ENCODE data around the gene CDC25B.
"Not testable (repeated sequence)": the region's sequence is repeated elsewhere in the genome, so short reads cannot be mapped to it uniquely, and the experiment has no call there.

CDC25B gene

DNA sequence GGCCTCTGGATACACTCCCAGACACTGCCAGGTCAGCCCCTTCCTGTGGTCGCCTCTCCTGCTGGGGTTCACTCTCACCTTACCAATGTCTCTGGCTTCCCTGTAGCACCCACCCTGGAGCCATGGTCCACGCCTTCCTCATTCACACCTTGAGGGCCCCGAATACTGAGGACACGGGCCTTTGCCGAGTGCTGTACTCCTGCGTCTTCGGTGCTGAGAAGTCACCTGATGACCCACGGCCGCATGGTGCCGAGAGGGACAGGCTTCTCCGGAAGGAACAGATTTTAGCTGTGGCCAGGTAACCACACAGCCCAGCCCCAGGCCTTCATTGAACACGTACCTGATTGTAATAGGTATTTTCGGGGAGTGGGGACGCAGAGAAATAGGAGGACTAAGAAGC, 25.9 kb downstream of the CDC25B start:
- H3K9me3 Mint-ChIP-seq = no peaks in the 10 kb centered on the region
- DNase-seq = no peak
- no peaks in the 10 kb centered on the region for H3K27me3 Mint-ChIP-seq
- peak overlapping the region; percentile 98 to 99 for H3K27ac Mint-ChIP-seq
- peaks cover 29 to 45% of the 10 kb centered on the region in 2 donors for H3K4me1 Mint-ChIP-seq (ENCODE audit: low read depth in 2 of 2)
- ATAC-seq (replicated peaks) = no peak
- H3K4me3 Mint-ChIP-seq = peak overlapping the region; percentile 88 to 91
- peaks cover 30% of the 10 kb centered on the region for H3K36me3 Mint-ChIP-seq (ENCODE audit: insufficient read depth)

GRCh38 chr20:3823881-3824280, 27.8 kb downstream of the CDC25B start:
- H3K9me3 Mint-ChIP-seq = no peaks in the 10 kb centered on the region
- no peak overlapping the region for H3K4me3 Mint-ChIP-seq
- no peak for DNase-seq
- no peak for ATAC-seq (replicated peaks)
- peak overlapping the region in 1 of 2 donors; percentile 38 for H3K27ac Mint-ChIP-seq
- H3K4me1 Mint-ChIP-seq (ENCODE audit: low read depth in 2 of 2) = peaks cover 19 to 32% of the 10 kb centered on the region in 2 donors
- no peaks in the 10 kb centered on the region for H3K27me3 Mint-ChIP-seq
- peaks cover 31% of the 10 kb centered on the region for H3K36me3 Mint-ChIP-seq (ENCODE audit: insufficient read depth)

GRCh38 chr20:3825526-3825925, 29.4 kb downstream of the CDC25B start:
- Mint-ChIP-seq H3K27me3 (no peaks in the 10 kb centered on the region), H3K36me3 (ENCODE audit: insufficient read depth) (peaks cover 28% of the 10 kb centered on the region), H3K4me3 (no peak overlapping the region), H3K4me1 (ENCODE audit: low read depth in 2 of 2) (peaks cover 11 to 21% of the 10 kb centered on the region in 2 donors), H3K27ac (no peak overlapping the region), H3K9me3 (no peaks in the 10 kb centered on the region)
- DNase-seq (no peak), ATAC-seq (replicated peaks) (no peak)

DNA sequence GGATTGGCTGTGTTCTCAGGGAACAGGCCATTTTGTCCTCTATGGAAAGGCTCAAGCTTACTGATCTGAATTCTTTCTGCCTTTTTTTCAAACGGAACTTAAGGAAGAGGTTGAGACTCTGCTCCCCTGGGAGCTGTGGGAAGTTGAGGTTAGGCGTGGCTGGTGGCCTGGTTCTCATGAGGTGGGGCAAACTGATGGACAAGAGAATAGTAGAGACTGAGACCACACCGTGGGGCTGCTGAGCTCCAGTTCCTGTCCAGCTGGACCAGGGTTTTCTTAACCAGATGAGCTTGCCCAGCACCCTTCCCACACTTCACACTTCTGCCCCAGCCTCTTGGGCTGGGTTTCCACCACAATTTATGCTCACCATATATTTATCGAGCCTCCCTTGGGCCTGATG, 30.3 kb downstream of the CDC25B start:
- Mint-ChIP-seq H3K27me3 (no peaks in the 10 kb centered on the region), H3K4me3 (no peak overlapping the region), H3K27ac (peak overlapping the region in 1 of 2 donors; percentile 53), H3K36me3 (ENCODE audit: insufficient read depth) (peaks cover 21% of the 10 kb centered on the region), H3K4me1 (ENCODE audit: low read depth in 2 of 2) (peaks cover 8 to 14% of the 10 kb centered on the region in 2 donors), H3K9me3 (no peaks in the 10 kb centered on the region)
- DNase-seq (no peak), ATAC-seq (replicated peaks) (no peak)

DNA sequence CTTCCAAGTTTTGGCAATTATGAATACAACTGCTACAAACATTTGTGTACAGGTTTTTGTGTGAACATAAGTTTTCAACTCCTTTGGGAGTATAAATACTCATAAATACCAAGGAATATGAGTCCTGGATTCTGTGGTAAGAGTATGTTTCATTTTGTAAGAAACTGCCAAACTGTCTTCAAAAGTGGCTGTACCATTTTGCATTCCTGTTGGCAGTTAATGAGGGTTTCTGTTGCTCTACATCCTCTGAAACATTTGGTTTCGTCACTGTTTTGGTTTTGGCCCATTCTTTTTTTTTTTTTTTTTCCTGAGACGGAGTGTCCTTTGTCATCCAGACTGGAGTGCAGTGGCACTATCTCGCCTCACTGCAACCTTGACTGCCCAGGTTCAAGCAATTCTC, 32.7 kb downstream of the CDC25B start:
- Mint-ChIP-seq H3K36me3 (ENCODE audit: insufficient read depth) (peaks cover 9% of the 10 kb centered on the region), H3K27me3 (no peaks in the 10 kb centered on the region), H3K9me3 (no peaks in the 10 kb centered on the region), H3K4me3 (no peak overlapping the region), H3K27ac (peak overlapping the region in 1 of 2 donors; percentile 15), H3K4me1 (ENCODE audit: low read depth in 2 of 2) (peaks cover 0 to 7% of the 10 kb centered on the region in 2 donors)
- no peak for ATAC-seq (replicated peaks)
- no peak for DNase-seq

- ATAC-seq (replicated peaks); DNase-seq; H3K27me3 Mint-ChIP-seq; H3K4me3 Mint-ChIP-seq; H3K36me3 Mint-ChIP-seq (ENCODE audit: insufficient read depth); H3K4me1 Mint-ChIP-seq (ENCODE audit: low read depth in 2 of 2); H3K27ac Mint-ChIP-seq; H3K9me3 Mint-ChIP-seq: not testable (repeated sequence)
These were observed 33.8 kb downstream of the CDC25B start for GRCh38 chr20:3829891-3830290.

DNA sequence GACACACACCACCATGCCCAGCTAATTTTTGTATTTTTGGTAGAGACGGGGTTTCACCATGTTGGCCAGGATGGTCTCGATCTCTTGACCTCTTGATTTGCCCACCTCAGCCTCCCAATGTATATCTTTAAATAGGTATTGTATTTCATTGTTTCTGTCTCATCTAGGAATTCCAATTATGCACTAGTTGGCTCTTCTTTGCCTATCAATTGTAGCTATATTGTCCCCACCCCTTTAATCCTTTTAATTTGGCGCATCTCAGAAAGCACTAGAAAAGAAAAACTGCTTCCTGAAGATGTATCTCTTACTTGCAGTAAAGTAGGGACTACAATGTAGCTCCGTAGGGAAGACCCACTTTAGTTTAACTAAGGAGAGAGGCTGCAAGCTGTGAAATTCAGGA, 40.0 kb downstream of the CDC25B start:
- Mint-ChIP-seq H3K4me3 (no peak overlapping the region), H3K9me3 (no peaks in the 10 kb centered on the region), H3K27me3 (no peaks in the 10 kb centered on the region), H3K4me1 (ENCODE audit: low read depth in 2 of 2) (peaks cover 0 to 3% of the 10 kb centered on the region in 2 donors), H3K36me3 (ENCODE audit: insufficient read depth) (peaks cover 3% of the 10 kb centered on the region), H3K27ac (no peak overlapping the region)
- ATAC-seq (replicated peaks) = no peak
- no peak for DNase-seq

DNA sequence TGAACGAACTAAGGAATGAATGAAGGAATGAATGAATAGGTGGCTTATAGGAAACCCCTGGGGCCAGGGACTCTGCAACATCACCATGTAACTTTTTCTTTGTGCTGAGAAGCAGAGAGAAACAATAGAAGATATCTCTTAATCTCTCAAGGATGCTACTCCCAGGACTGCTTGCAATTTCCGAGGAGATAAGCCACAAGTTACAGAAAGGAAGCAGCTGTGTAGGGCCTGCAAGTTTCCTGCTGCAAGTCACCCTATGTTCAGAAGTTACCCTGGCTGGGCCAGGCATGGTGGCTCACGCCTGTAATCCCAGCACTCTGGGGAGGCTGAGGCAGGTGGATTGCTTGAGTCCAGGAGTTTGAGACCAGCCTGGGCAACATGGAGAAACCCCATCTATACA, 43.2 kb downstream of the CDC25B start:
- Mint-ChIP-seq H3K9me3 (no peaks in the 10 kb centered on the region), H3K4me1 (ENCODE audit: low read depth in 2 of 2) (peaks cover 0 to 3% of the 10 kb centered on the region in 2 donors), H3K4me3 (no peak overlapping the region), H3K27me3 (no peaks in the 10 kb centered on the region), H3K27ac (no peak overlapping the region), H3K36me3 (ENCODE audit: insufficient read depth) (peaks cover 3% of the 10 kb centered on the region)
- DNase-seq (no peak), ATAC-seq (replicated peaks) (no peak)

DNA sequence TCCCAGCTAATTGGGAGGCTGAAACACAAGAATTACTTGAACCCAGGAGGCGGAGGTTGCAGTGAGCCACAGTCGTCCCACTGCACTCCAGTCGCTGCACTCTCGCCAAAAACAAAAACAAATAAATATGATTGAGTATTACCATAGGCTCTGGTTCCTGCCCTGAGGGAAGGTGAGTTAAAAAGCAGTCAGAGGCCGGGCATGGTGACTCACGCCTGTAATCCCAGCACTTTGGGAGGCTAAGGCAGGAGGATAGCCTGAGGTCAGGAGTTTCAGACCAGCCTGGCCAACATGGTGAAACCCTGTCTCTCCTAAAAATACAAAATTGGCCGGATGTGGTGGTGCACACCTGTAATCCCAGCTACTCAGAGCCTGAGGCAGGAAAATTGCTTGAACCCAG, 44.1 kb downstream of the CDC25B start:
- not testable (repeated sequence) for H3K27ac Mint-ChIP-seq; H3K4me1 Mint-ChIP-seq (ENCODE audit: low read depth in 2 of 2); H3K9me3 Mint-ChIP-seq; H3K36me3 Mint-ChIP-seq (ENCODE audit: insufficient read depth); ATAC-seq (replicated peaks); H3K27me3 Mint-ChIP-seq; H3K4me3 Mint-ChIP-seq; DNase-seq

DNA sequence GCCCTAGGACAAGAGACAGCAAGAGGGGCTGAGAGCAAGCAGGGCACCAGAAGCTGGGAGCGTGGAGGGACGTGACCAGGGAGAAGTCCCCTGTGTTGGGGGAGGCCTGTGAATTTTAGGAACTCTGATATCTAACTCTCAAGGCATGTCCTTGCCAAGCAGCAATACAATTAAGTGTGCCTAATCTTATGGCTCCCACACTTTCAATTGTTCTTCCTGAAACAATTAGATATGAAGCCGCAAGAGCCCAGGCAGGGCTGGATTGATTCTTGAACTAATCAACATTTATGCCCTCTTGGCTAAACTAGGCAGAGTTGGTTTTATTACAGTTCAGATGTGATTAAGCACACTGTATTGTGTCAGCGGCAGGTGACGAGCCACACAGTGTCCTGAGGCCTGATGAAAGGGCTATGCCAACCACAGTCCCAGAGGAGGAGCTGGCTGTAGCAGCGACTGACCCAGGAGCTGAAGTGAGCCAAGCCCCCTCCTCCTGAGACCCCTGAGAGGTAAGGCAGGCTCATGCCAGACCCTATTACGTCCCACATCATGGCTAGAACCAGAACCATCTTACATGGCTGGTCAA, 46.3 kb downstream of the CDC25B start:
- no peak for DNase-seq
- ATAC-seq (replicated peaks) = no peak
- H3K4me3 Mint-ChIP-seq = no peak overlapping the region
- no peaks in the 10 kb centered on the region for H3K9me3 Mint-ChIP-seq
- peaks cover 10% of the 10 kb centered on the region for H3K36me3 Mint-ChIP-seq (ENCODE audit: insufficient read depth)
- no peaks in the 10 kb centered on the region for H3K27me3 Mint-ChIP-seq
- H3K27ac Mint-ChIP-seq = peak overlapping the region in 1 of 2 donors; percentile 35
- peaks cover 6 to 7% of the 10 kb centered on the region in 2 donors for H3K4me1 Mint-ChIP-seq (ENCODE audit: low read depth in 2 of 2)

- H3K27me3 Mint-ChIP-seq = no peaks in the 10 kb centered on the region
- H3K4me1 Mint-ChIP-seq (ENCODE audit: low read depth in 2 of 2) = peaks cover 11 to 13% of the 10 kb centered on the region in 2 donors
- ATAC-seq (replicated peaks) = no peak
- no peak for DNase-seq
- no peak overlapping the region for H3K4me3 Mint-ChIP-seq
- H3K9me3 Mint-ChIP-seq = no peaks in the 10 kb centered on the region
- H3K27ac Mint-ChIP-seq = no peak overlapping the region
- peaks cover 10% of the 10 kb centered on the region for H3K36me3 Mint-ChIP-seq (ENCODE audit: insufficient read depth)
These were observed 47.4 kb downstream of the CDC25B start for GRCh38 chr20:3843490-3843889.

DNA sequence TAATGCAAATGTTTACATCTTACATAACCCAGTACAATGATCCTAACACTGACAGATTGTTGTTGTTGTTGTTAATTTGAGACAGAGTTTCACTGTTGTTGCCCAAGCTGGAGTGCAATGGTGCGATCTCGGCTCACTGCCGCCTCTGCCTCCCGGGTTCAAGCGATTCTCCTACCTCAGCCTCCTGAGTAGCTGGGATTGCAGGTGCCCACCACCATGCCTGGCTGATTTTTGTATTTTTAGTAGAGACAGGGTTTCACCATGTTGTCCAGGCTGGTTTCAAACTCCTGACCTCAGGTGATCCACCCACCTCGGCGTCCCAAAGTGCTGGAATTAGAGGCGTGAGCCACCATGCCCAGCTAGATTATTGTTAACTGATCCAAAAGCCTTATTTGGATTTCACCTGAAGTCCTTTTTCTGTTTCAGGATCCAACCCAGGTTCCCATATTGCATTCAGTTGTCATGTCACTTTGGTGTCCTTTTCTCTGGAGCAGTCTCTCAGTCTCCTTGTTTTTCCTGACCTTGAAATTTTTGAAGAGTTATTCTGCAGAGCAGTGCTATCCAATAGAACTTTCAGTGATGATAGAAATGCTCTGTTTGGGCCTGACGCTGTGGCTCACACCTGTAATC, 48.0 kb downstream of the CDC25B start:
- H3K4me3 Mint-ChIP-seq; H3K27ac Mint-ChIP-seq; H3K27me3 Mint-ChIP-seq; H3K9me3 Mint-ChIP-seq; DNase-seq; ATAC-seq (replicated peaks): not testable (repeated sequence)
- Mint-ChIP-seq H3K36me3 (ENCODE audit: insufficient read depth) (peaks cover 10% of the 10 kb centered on the region), H3K4me1 (ENCODE audit: low read depth in 2 of 2) (peaks cover 13 to 19% of the 10 kb centered on the region in 2 donors)

DNA sequence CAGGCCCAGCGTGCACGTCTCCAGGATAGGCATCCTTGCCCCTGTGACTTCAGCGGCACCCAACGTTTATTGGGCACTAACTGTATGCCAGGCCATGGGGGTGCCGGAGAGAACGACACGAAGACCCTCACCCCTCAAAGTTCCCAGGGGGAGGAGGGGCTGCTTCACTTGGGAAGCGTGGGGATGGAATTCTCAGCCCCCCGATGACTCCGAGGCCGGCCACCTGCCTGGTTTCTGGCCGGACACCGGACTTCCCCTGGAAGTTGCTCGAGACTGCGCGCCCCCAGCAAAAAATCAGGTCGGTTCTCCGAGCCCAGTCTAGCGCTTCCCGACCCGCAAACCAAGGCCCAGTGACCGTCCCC, 50.2 kb downstream of the CDC25B start:
- Mint-ChIP-seq H3K27me3 (no peaks in the 10 kb centered on the region), H3K36me3 (ENCODE audit: insufficient read depth) (peaks cover 16% of the 10 kb centered on the region)

GRCh38 chr20:3846740-3847428, 50.8 kb downstream of the CDC25B start, which contains the start of gene MAVS:
TSS of gene MAVS (plus strand) at chr20:3846834. CDS start at chr20:3854625, 7,791 bp downstream.
- H3K27me3 Mint-ChIP-seq = no peaks in the 10 kb centered on the region
- no peaks in the 10 kb centered on the region for H3K9me3 Mint-ChIP-seq
- peak; percentile 93 for ATAC-seq (replicated peaks)
- H3K36me3 Mint-ChIP-seq (ENCODE audit: insufficient read depth) = peaks cover 16% of the 10 kb centered on the region
- peak within 1 kb of the TSS; percentile 88 to 90 for H3K4me3 Mint-ChIP-seq
- peak within 1 kb of the TSS; percentile 94 for H3K27ac Mint-ChIP-seq
- peak; percentile 77 to 82 (median 81) for DNase-seq
- H3K4me1 Mint-ChIP-seq (ENCODE audit: low read depth in 2 of 2) = peaks cover 19% of the 10 kb centered on the region in 2 donors

More for the DNA sequence above, 50.2 kb downstream of the CDC25B start:
- H3K4me1 Mint-ChIP-seq (ENCODE audit: low read depth in 2 of 2) = peaks cover 19% of the 10 kb centered on the region in 2 donors
- H3K4me3 Mint-ChIP-seq = peak overlapping the region; percentile 88 to 90
- no peak for ATAC-seq (replicated peaks)
- H3K9me3 Mint-ChIP-seq = no peaks in the 10 kb centered on the region
- H3K27ac Mint-ChIP-seq = peak overlapping the region; percentile 94
- no peak for DNase-seq
